Measurements from ENCODE around the gene SFXN1.
"Not testable (repeated sequence)": the region's sequence is repeated elsewhere in the genome, so short reads cannot be mapped to it uniquely, and the experiment has no call there.

The SFXN1 gene

GRCh38 chr5:175531361-175531760 is 53.0 kb downstream of the SFXN1 start:
- no CpG with 5 or more reads among the region's 2 CpGs for WGBS (ENCODE audit: extremely low coverage, insufficient coverage, insufficient read length)

GRCh38 chr5:175534070-175534932 is 55.9 kb downstream of the SFXN1 start:
- Histone ChIP-seq H3K23ac (ENCODE audit: low read length) (no peak overlapping the region), H3K79me1 (ENCODE audit: low read length) (no peaks in the 10 kb centered on the region), H3K36me3 (ENCODE audit: control insufficient read depth in 1 of 2, insufficient read depth in 2 of 2, low read length in 2 of 2) (no peaks in the 10 kb centered on the region), H2BK12ac (ENCODE audit: low read length) (no peak overlapping the region), H3K14ac (ENCODE audit: low read length) (no peak overlapping the region), H3K4ac (ENCODE audit: low read depth, low read length) (no peak overlapping the region), H3K18ac (ENCODE audit: low read length) (no peak overlapping the region), H2BK5ac (ENCODE audit: low read depth, low read length, poor library complexity) (no peak overlapping the region), H4K91ac (ENCODE audit: low read depth, low read length) (no peak overlapping the region), H3K27ac (ENCODE audit: low read depth, low read length) (no peak overlapping the region), H2AK5ac (ENCODE audit: low read length) (no peak overlapping the region), H3K4me1 (ENCODE audit: control insufficient read depth in 1 of 2, insufficient read depth in 2 of 2, low read length in 2 of 2) (peaks cover 0 to 3% of the 10 kb centered on the region in 2 experiments), H3K9ac (ENCODE audit: low read length) (no peak overlapping the region), H2AFZ (ENCODE audit: insufficient read depth, low read length, poor library complexity) (no peak overlapping the region), H3K4me2 (ENCODE audit: low read length) (peak overlapping the region; percentile 25), H3K27me3 (ENCODE audit: insufficient read depth, low read length) (no peaks in the 10 kb centered on the region), H3K4me3 (ENCODE audit: low read depth, low read length) (no peak overlapping the region), H3K79me2 (ENCODE audit: control insufficient read depth, insufficient read depth, low read length, poor library complexity) (no peaks in the 10 kb centered on the region), H4K8ac (ENCODE audit: low read depth, low read length) (no peak overlapping the region), H4K12ac (ENCODE audit: low read depth, low read length) (no peak overlapping the region), H3K9me3 (ENCODE audit: insufficient read depth, low read depth, low read length) (no peaks in the 10 kb centered on the region), H2BK120ac (ENCODE audit: insufficient read depth, low read length, poor library complexity) (no peak overlapping the region)
- DNase-seq: peak; percentile 77 to 82
- WGBS (ENCODE audit: extremely low coverage, insufficient coverage, insufficient read length): no CpG with 5 or more reads among the region's 32 CpGs

More at GRCh38 chr5:175531361-175531760, 53.0 kb downstream of the SFXN1 start:
- Histone ChIP-seq H3K27ac (ENCODE audit: low read depth, low read length) (no peak overlapping the region), H2BK12ac (ENCODE audit: low read length) (no peak overlapping the region), H3K4me3 (ENCODE audit: low read depth, low read length) (no peak overlapping the region), H3K36me3 (ENCODE audit: control insufficient read depth in 1 of 2, insufficient read depth in 2 of 2, low read length in 2 of 2) (peaks cover 7 to 11% of the 10 kb centered on the region in 2 experiments), H2BK5ac (ENCODE audit: low read depth, low read length, poor library complexity) (no peak overlapping the region), H3K18ac (ENCODE audit: low read length) (no peak overlapping the region), H3K79me2 (ENCODE audit: control insufficient read depth, insufficient read depth, low read length, poor library complexity) (no peaks in the 10 kb centered on the region), H2BK120ac (ENCODE audit: insufficient read depth, low read length, poor library complexity) (no peak overlapping the region), H3K79me1 (ENCODE audit: low read length) (no peaks in the 10 kb centered on the region), H3K4me1 (ENCODE audit: control insufficient read depth in 1 of 2, insufficient read depth in 2 of 2, low read length in 2 of 2) (peaks cover 0 to 3% of the 10 kb centered on the region in 2 experiments), H2AFZ (ENCODE audit: insufficient read depth, low read length, poor library complexity) (no peak overlapping the region), H4K8ac (ENCODE audit: low read depth, low read length) (no peak overlapping the region), H4K12ac (ENCODE audit: low read depth, low read length) (no peak overlapping the region), H3K9me3 (ENCODE audit: insufficient read depth, low read depth, low read length) (no peaks in the 10 kb centered on the region), H3K4ac (ENCODE audit: low read depth, low read length) (no peak overlapping the region), H3K27me3 (ENCODE audit: insufficient read depth, low read length) (no peaks in the 10 kb centered on the region), H3K23ac (ENCODE audit: low read length) (no peak overlapping the region), H4K91ac (ENCODE audit: low read depth, low read length) (no peak overlapping the region), H2AK5ac (ENCODE audit: low read length) (no peak overlapping the region), H3K9ac (ENCODE audit: low read length) (no peak overlapping the region), H3K14ac (ENCODE audit: low read length) (no peak overlapping the region), H3K4me2 (ENCODE audit: low read length) (no peak overlapping the region)
- DNase-seq: peak; percentile 7 to 41

GRCh38 chr5:175535331-175535730 is 57.0 kb downstream of the SFXN1 start:
- no CpG with 5 or more reads among the region's 3 CpGs for WGBS (ENCODE audit: extremely low coverage, insufficient coverage, insufficient read length)
- H3K27ac ChIP-seq (ENCODE audit: low read depth, low read length); H2BK5ac ChIP-seq (ENCODE audit: low read depth, low read length, poor library complexity); H3K4me3 ChIP-seq (ENCODE audit: low read depth, low read length); H4K12ac ChIP-seq (ENCODE audit: low read depth, low read length); H2BK12ac ChIP-seq (ENCODE audit: low read length); H3K27me3 ChIP-seq (ENCODE audit: insufficient read depth, low read length); H2BK120ac ChIP-seq (ENCODE audit: insufficient read depth, low read length, poor library complexity); H3K9me3 ChIP-seq (ENCODE audit: insufficient read depth, low read depth, low read length); H3K36me3 ChIP-seq (ENCODE audit: control insufficient read depth in 1 of 2, insufficient read depth in 2 of 2, low read length in 2 of 2); H3K79me2 ChIP-seq (ENCODE audit: control insufficient read depth, insufficient read depth, low read length, poor library complexity); H3K18ac ChIP-seq (ENCODE audit: low read length); H2AFZ ChIP-seq (ENCODE audit: insufficient read depth, low read length, poor library complexity); H3K79me1 ChIP-seq (ENCODE audit: low read length); H3K23ac ChIP-seq (ENCODE audit: low read length); DNase-seq; H3K14ac ChIP-seq (ENCODE audit: low read length); H3K9ac ChIP-seq (ENCODE audit: low read length); H4K8ac ChIP-seq (ENCODE audit: low read depth, low read length); H2AK5ac ChIP-seq (ENCODE audit: low read length); H3K4me1 ChIP-seq (ENCODE audit: control insufficient read depth in 1 of 2, insufficient read depth in 2 of 2, low read length in 2 of 2); H3K4me2 ChIP-seq (ENCODE audit: low read length); H3K4ac ChIP-seq (ENCODE audit: low read depth, low read length); H4K91ac ChIP-seq (ENCODE audit: low read depth, low read length): not testable (repeated sequence)

DNA sequence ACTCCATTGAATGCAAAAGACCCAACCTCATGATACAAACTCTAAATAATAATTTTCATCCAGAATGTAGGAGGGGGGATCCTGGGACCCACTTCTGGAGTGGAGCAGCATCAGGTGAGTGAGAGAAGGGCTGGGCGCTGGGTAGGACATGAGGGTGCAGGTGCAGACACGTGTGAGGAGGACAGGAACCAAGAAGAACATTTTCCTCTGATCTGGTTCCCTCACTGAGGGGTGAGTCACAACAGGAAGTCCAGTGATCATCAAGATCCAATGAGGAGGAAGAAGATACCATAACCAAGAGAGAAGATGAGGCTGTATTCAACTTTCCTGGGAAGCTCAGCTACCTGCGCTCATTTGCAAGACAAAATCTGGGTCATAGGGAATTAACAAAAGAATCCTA is 57.4 kb downstream of the SFXN1 start:
- no CpG with 5 or more reads among the region's 3 CpGs for WGBS (ENCODE audit: extremely low coverage, insufficient coverage, insufficient read length)
- no peaks in the 10 kb centered on the region for H3K27me3 ChIP-seq (ENCODE audit: insufficient read depth, low read length)
- DNase-seq: no peak

More for the DNA sequence above, 57.4 kb downstream of the SFXN1 start:
- Histone ChIP-seq H2BK120ac (ENCODE audit: insufficient read depth, low read length, poor library complexity) (no peak overlapping the region), H2BK5ac (ENCODE audit: low read depth, low read length, poor library complexity) (no peak overlapping the region), H2AK5ac (ENCODE audit: low read length) (no peak overlapping the region), H3K79me1 (ENCODE audit: low read length) (no peaks in the 10 kb centered on the region), H2AFZ (ENCODE audit: insufficient read depth, low read length, poor library complexity) (no peak overlapping the region), H3K14ac (ENCODE audit: low read length) (no peak overlapping the region), H2BK12ac (ENCODE audit: low read length) (no peak overlapping the region), H3K4me3 (ENCODE audit: low read depth, low read length) (no peak overlapping the region), H4K8ac (ENCODE audit: low read depth, low read length) (no peak overlapping the region), H3K9me3 (ENCODE audit: insufficient read depth, low read depth, low read length) (no peaks in the 10 kb centered on the region), H3K4me1 (ENCODE audit: control insufficient read depth in 1 of 2, insufficient read depth in 2 of 2, low read length in 2 of 2) (peaks cover 0 to 3% of the 10 kb centered on the region in 2 experiments), H4K12ac (ENCODE audit: low read depth, low read length) (no peak overlapping the region), H3K4ac (ENCODE audit: low read depth, low read length) (no peak overlapping the region), H3K18ac (ENCODE audit: low read length) (no peak overlapping the region), H3K9ac (ENCODE audit: low read length) (no peak overlapping the region), H3K4me2 (ENCODE audit: low read length) (no peak overlapping the region), H3K79me2 (ENCODE audit: control insufficient read depth, insufficient read depth, low read length, poor library complexity) (no peaks in the 10 kb centered on the region), H3K27ac (ENCODE audit: low read depth, low read length) (no peak overlapping the region), H3K23ac (ENCODE audit: low read length) (no peak overlapping the region), H4K91ac (ENCODE audit: low read depth, low read length) (no peak overlapping the region), H3K36me3 (ENCODE audit: control insufficient read depth in 1 of 2, insufficient read depth in 2 of 2, low read length in 2 of 2) (no peaks in the 10 kb centered on the region)
